Muscle layer of duodenum (tissue), 2 donors: Measurements from ENCODE around the gene FBXW11.
"Not testable (repeated sequence)": the region's sequence is repeated elsewhere in the genome, so short reads cannot be mapped to it uniquely, and the experiment has no call there.

ENCODE experiments used
- H3K27ac ChIP-seq: one replicate; pipeline ENCODE4 v1.7.0; 2013; ENCODE audit warnings: mild to moderate bottlenecking, low read length
- H3K27me3 ChIP-seq: one replicate; pipeline ENCODE4 v1.7.0; 2013; ENCODE audit warnings: low read depth, mild to moderate bottlenecking, control low read depth, low read length
- H3K36me3 ChIP-seq, 2 donors: one replicate each; pipeline ENCODE4 v1.7.0; 2013; ENCODE audit warnings: low read length in 2 of 2, control low read depth in 1 of 2, mild to moderate bottlenecking in 1 of 2; ENCODE audit not compliant: insufficient read depth in 2 of 2, control insufficient read depth in 1 of 2
- H3K4me1 ChIP-seq, 2 donors: one replicate each; pipeline ENCODE4 v1.7.0; 2013; ENCODE audit warnings: low read length in 2 of 2, mild to moderate bottlenecking in 2 of 2, control low read depth in 1 of 2, moderate library complexity in 1 of 2; ENCODE audit not compliant: insufficient read depth in 2 of 2, control insufficient read depth in 1 of 2
- H3K4me3 ChIP-seq, 2 donors: one replicate each; pipeline ENCODE4 v1.7.0; 2013; ENCODE audit warnings: low read length in 2 of 2, low read depth in 1 of 2, mild to moderate bottlenecking in 1 of 2
- H3K9me3 ChIP-seq, 2 donors: one replicate each; pipeline ENCODE4 v1.7.0; 2013; ENCODE audit warnings: low read length in 2 of 2, control low read depth in 1 of 2, mild to moderate bottlenecking in 1 of 2; ENCODE audit not compliant: control insufficient read depth in 1 of 2
- donor health status: healthy.

The FBXW11 gene

GRCh38 chr5:171926311-171926710, 80.1 kb downstream of the FBXW11 start:
- no peaks in the 10 kb centered on the region for H3K4me1 ChIP-seq
- peaks cover 0 to 2% of the 10 kb centered on the region in 2 donors for H3K9me3 ChIP-seq
- no peaks in the 10 kb centered on the region for H3K36me3 ChIP-seq
- no peak overlapping the region for H3K4me3 ChIP-seq
- no peaks in the 10 kb centered on the region for H3K27me3 ChIP-seq
- no peak overlapping the region for H3K27ac ChIP-seq

- Histone ChIP-seq H3K36me3 (no peaks in the 10 kb centered on the region), H3K4me3 (no peak overlapping the region), H3K4me1 (no peaks in the 10 kb centered on the region), H3K27ac (no peak overlapping the region), H3K27me3 (no peaks in the 10 kb centered on the region), H3K9me3 (no peaks in the 10 kb centered on the region)
Measured at GRCh38 chr5:171924493-171925122, 81.8 kb downstream of the FBXW11 start.

GRCh38 chr5:171920765-171921391, 85.6 kb downstream of the FBXW11 start:
- H3K4me1 ChIP-seq: peaks cover 0 to 4% of the 10 kb centered on the region in 2 donors
- H3K27ac ChIP-seq: no peak overlapping the region
- no peaks in the 10 kb centered on the region for H3K27me3 ChIP-seq
- no peak overlapping the region for H3K4me3 ChIP-seq
- H3K36me3 ChIP-seq: no peaks in the 10 kb centered on the region
- H3K9me3 ChIP-seq: no peaks in the 10 kb centered on the region

- H3K36me3 ChIP-seq, H3K27me3 ChIP-seq, H3K4me3 ChIP-seq, H3K27ac ChIP-seq, H3K9me3 ChIP-seq: not testable (repeated sequence)
- H3K4me1 ChIP-seq: peaks cover 6 to 18% of the 10 kb centered on the region in 2 donors
Measured at GRCh38 chr5:171915700-171916099, 90.7 kb downstream of the FBXW11 start.

GRCh38 chr5:171914726-171915338, 91.6 kb downstream of the FBXW11 start:
- Histone ChIP-seq H3K4me1 (peaks cover 6 to 18% of the 10 kb centered on the region in 2 donors), H3K4me3 (no peak overlapping the region), H3K9me3 (no peaks in the 10 kb centered on the region), H3K27ac (no peak overlapping the region), H3K36me3 (peaks cover 0 to 6% of the 10 kb centered on the region in 2 donors), H3K27me3 (no peaks in the 10 kb centered on the region)

GRCh38 chr5:171913987-171914273, 92.5 kb downstream of the FBXW11 start:
- Histone ChIP-seq H3K27me3 (no peaks in the 10 kb centered on the region), H3K4me3 (no peak overlapping the region), H3K27ac (no peak overlapping the region), H3K36me3 (peaks cover 0 to 6% of the 10 kb centered on the region in 2 donors), H3K4me1 (peaks cover 6 to 18% of the 10 kb centered on the region in 2 donors), H3K9me3 (no peaks in the 10 kb centered on the region)

GRCh38 chr5:171911152-171911551, 95.3 kb downstream of the FBXW11 start:
- no peaks in the 10 kb centered on the region for H3K9me3 ChIP-seq
- no peak overlapping the region for H3K4me3 ChIP-seq
- H3K27me3 ChIP-seq: no peaks in the 10 kb centered on the region
- H3K27ac ChIP-seq: no peak overlapping the region
- H3K36me3 ChIP-seq: peaks cover 0 to 6% of the 10 kb centered on the region in 2 donors
- H3K4me1 ChIP-seq: peaks cover 6 to 15% of the 10 kb centered on the region in 2 donors

GRCh38 chr5:171908638-171909037, 97.8 kb downstream of the FBXW11 start:
- no peaks in the 10 kb centered on the region for H3K27me3 ChIP-seq
- H3K9me3 ChIP-seq: no peaks in the 10 kb centered on the region
- H3K4me1 ChIP-seq: peaks cover 6 to 15% of the 10 kb centered on the region in 2 donors
- no peak overlapping the region for H3K27ac ChIP-seq
- peaks cover 0 to 6% of the 10 kb centered on the region in 2 donors for H3K36me3 ChIP-seq
- no peak overlapping the region for H3K4me3 ChIP-seq

- Histone ChIP-seq H3K9me3 (no peaks in the 10 kb centered on the region), H3K27me3 (no peaks in the 10 kb centered on the region), H3K4me1 (peaks cover under 1 to 9% of the 10 kb centered on the region in 2 donors), H3K4me3 (no peak overlapping the region), H3K36me3 (peaks cover 0 to 6% of the 10 kb centered on the region in 2 donors), H3K27ac (no peak overlapping the region)
Measured at GRCh38 chr5:171907725-171908343, 98.6 kb downstream of the FBXW11 start.

GRCh38 chr5:171906703-171907590, 99.5 kb downstream of the FBXW11 start:
- H3K4me3 ChIP-seq: no peak overlapping the region
- H3K36me3 ChIP-seq: peaks cover 0 to 6% of the 10 kb centered on the region in 2 donors
- H3K27me3 ChIP-seq: no peaks in the 10 kb centered on the region
- H3K4me1 ChIP-seq: peaks cover 0 to 4% of the 10 kb centered on the region in 2 donors
- H3K27ac ChIP-seq: no peak overlapping the region
- no peaks in the 10 kb centered on the region for H3K9me3 ChIP-seq
